Esophagus squamous epithelium (tissue), 5 donors: ENCODE results near the gene RHOU. TPM values are rescaled to one million over a fixed set of nuclear protein-coding genes. Genes with fewer than 3 reads are reported as not detected.

Experiments
- DNase-seq: peaks from one replicate; lab custom pipeline; 2025; lab: John Stamatoyannopoulos, UW
- H3K27ac ChIP-seq, 4 donors: fragments of 200-600 bp; sonication (generic); one replicate each; pipeline ENCODE4 v1.5.1; 2016 to 2019; ENCODE audit warnings: mild to moderate bottlenecking in 1 of 4
- H3K27me3 ChIP-seq, 4 donors: fragments of 200-600 bp; sonication (generic); 1 replicate in 3 of 4; 2 replicates in 1 of 4; pipeline versions ENCODE4 v1.5.1 to v1.6.0; 2017 to 2021; ENCODE audit warnings: antibody characterized with exemption in 1 of 4
- H3K36me3 ChIP-seq, 3 donors: fragments of 200-600 bp; sonication (generic); one replicate each; pipeline ENCODE4 v1.5.1; 2016 to 2019
- H3K4me1 ChIP-seq, 3 donors: fragments of 200-600 bp; sonication (generic); one replicate each; pipeline ENCODE4 v1.5.1; 2017 to 2019
- H3K4me3 ChIP-seq, 4 donors: fragments of 200-600 bp; sonication (generic); 1 replicate in 3 of 4; 2 replicates in 1 of 4; pipeline ENCODE4 v1.5.1; 2016 to 2019; ENCODE audit warnings: mild to moderate bottlenecking in 2 of 4, moderate library complexity in 1 of 4
- H3K9me3 ChIP-seq, 3 donors: fragments of 200-600 bp; sonication (generic); one replicate each; pipeline ENCODE4 v1.5.1; 2016 to 2019
- CTCF ChIP-seq, 6 experiments: fragments of 450-650 bp in 4 of 6; fragments of 200-600 bp in 2 of 6; sonication (generic) in 2 of 6; IDR thresholded peaks; one replicate each; pipeline ENCODE4 v1.5.1; 2016 to 2019; ENCODE audit warnings: antibody characterized with exemption in 6 of 6, mild to moderate bottlenecking in 4 of 6, moderate library complexity in 4 of 6
- POLR2A ChIP-seq, 4 donors: fragments of 450-650 bp; IDR thresholded peaks; one replicate each; pipeline ENCODE4 v1.6.1; 2017; ENCODE audit warnings: antibody characterized with exemption in 4 of 4, mild to moderate bottlenecking in 4 of 4, moderate library complexity in 3 of 4
- WGBS, 2 donors: methylation state at CpG; one replicate each; pipeline ENCODE4 v1.1.5; 2018; 5-methylcytosine and 5-hydroxymethylcytosine counted together
- intact Hi-C: fragments of 100-400 bp; cut with DNase I; formaldehyde crosslinking; loops from one replicate; pipeline ENCODE4 v1.15.0; 2022
- total RNA-seq, 4 donors: library from RNA; depleted of rRNA; stranded (reverse); fragments of >200 nt; gene quantifications; one replicate each; pipeline ENCODE4 v1.1.0, GENCODE V29; 2016
- donor health status: DM: yes; HTN: yes; CAD: no.

RHOU gene
- total RNA-seq, 4 donors from 2014 or later, result 0.27 to 9.2 (median 2.5) TPM

- H3K36me3 ChIP-seq, result no peaks in the 10 kb centered on the region
- H3K9me3 ChIP-seq, result no peaks in the 10 kb centered on the region
- no peaks in the 10 kb centered on the region for H3K27me3 ChIP-seq
- H3K4me1 ChIP-seq, result no peaks in the 10 kb centered on the region
- TF ChIP-seq POLR2A (IDR thresholded peaks at IDR 0.05), result no peak
- no peak for TF ChIP-seq CTCF (IDR thresholded peaks at IDR 0.05)
- no peak overlapping the region for H3K4me3 ChIP-seq
- H3K27ac ChIP-seq, result no peak overlapping the region
- intact Hi-C loops, result no loop called here
- DNase-seq, result no peak
- WGBS, 2 donors, result 59 to 85% methylated on average over 8 to 9 of the region's 9 CpGs
These were observed 40.0 kb upstream of the RHOU start for GRCh38 chr1:228695015-228695955.

GRCh38 chr1:228697207-228698016, 37.9 kb upstream of the RHOU start:
- Histone ChIP-seq H3K4me3 (no peak overlapping the region), H3K9me3 (no peaks in the 10 kb centered on the region), H3K27me3 (no peaks in the 10 kb centered on the region), H3K4me1 (no peaks in the 10 kb centered on the region), H3K36me3 (no peaks in the 10 kb centered on the region), H3K27ac (no peak overlapping the region)
- TF ChIP-seq POLR2A (IDR thresholded peaks at IDR 0.05) (no peak), CTCF (IDR thresholded peaks at IDR 0.05) (no peak)
- DNase-seq, result no peak
- intact Hi-C loops, result no loop called here
- 41 to 43% methylated on average over 6 of the region's 6 CpGs for WGBS, 2 donors

- Histone ChIP-seq H3K27ac (no peak overlapping the region), H3K4me3 (no peak overlapping the region), H3K9me3 (no peaks in the 10 kb centered on the region), H3K4me1 (no peaks in the 10 kb centered on the region), H3K36me3 (no peaks in the 10 kb centered on the region), H3K27me3 (no peaks in the 10 kb centered on the region)
- intact Hi-C loops, result no loop called here
- TF ChIP-seq CTCF (IDR thresholded peaks at IDR 0.05), result no peak
- TF ChIP-seq POLR2A (IDR thresholded peaks at IDR 0.05), result no peak
- no peak for DNase-seq
- WGBS, 2 donors, result 55 to 68% methylated on average over 1 of the region's 1 CpG
These were observed 37.3 kb upstream of the RHOU start for GRCh38 chr1:228698017-228698329.

GRCh38 chr1:228702433-228702832, 32.8 kb upstream of the RHOU start:
- no peak for DNase-seq
- Histone ChIP-seq H3K4me1 (no peaks in the 10 kb centered on the region), H3K27me3 (no peaks in the 10 kb centered on the region), H3K9me3 (no peaks in the 10 kb centered on the region), H3K36me3 (no peaks in the 10 kb centered on the region), H3K4me3 (no peak overlapping the region), H3K27ac (no peak overlapping the region)
- intact Hi-C loops, result no loop called here
- WGBS, 2 donors, result 77 to 84% methylated on average over 1 of the region's 1 CpG
- TF ChIP-seq CTCF (IDR thresholded peaks at IDR 0.05) (no peak), POLR2A (IDR thresholded peaks at IDR 0.05) (no peak)

GRCh38 chr1:228706305-228706704, 29.0 kb upstream of the RHOU start:
- no peaks in the 10 kb centered on the region for H3K36me3 ChIP-seq
- no peak for TF ChIP-seq POLR2A (IDR thresholded peaks at IDR 0.05)
- TF ChIP-seq CTCF (IDR thresholded peaks at IDR 0.05), result no peak
- no peaks in the 10 kb centered on the region for H3K9me3 ChIP-seq
- WGBS, 2 donors, result 92 to 96% methylated on average over 4 of the region's 4 CpGs
- no peaks in the 10 kb centered on the region for H3K4me1 ChIP-seq
- H3K27ac ChIP-seq, result no peak overlapping the region
- H3K4me3 ChIP-seq, result no peak overlapping the region
- no peaks in the 10 kb centered on the region for H3K27me3 ChIP-seq
- intact Hi-C loops, result no loop called here
- no peak for DNase-seq
